Mesendoderm (in vitro differentiated cells): ENCODE measurements around the gene BLM.

ENCODE experiments used
- DNase-seq: peaks from one replicate; pipeline ENCODE4 v3.0.0; 2013
- H2AK5ac ChIP-seq: 2 replicates; pipeline ENCODE4 v1.6.1; 2013; ENCODE audit warnings: low read length, inconsistent platforms
- H2BK120ac ChIP-seq: 2 replicates; pipeline ENCODE4 v1.6.1; 2013; ENCODE audit warnings: low read depth, mild to moderate bottlenecking, low read length, moderate library complexity, mixed read lengths
- H2BK15ac ChIP-seq: replicated peaks from 2 replicates; pipeline ENCODE4 v1.6.1; 2013; ENCODE audit warnings: low read depth, mild to moderate bottlenecking, moderate library complexity
- H2BK5ac ChIP-seq: 2 replicates; pipeline ENCODE4 v1.6.1; 2013; ENCODE audit warnings: low read length, inconsistent platforms
- H3K18ac ChIP-seq: 2 replicates; pipeline ENCODE4 v1.6.1; 2013; ENCODE audit warnings: mild to moderate bottlenecking, low read length, mixed read lengths
- H3K23ac ChIP-seq: one replicate; pipeline ENCODE4 v1.6.1; 2013; ENCODE audit warnings: low read length
- H3K27ac ChIP-seq: 2 replicates; pipeline ENCODE4 v1.5.1; 2013; ENCODE audit warnings: low read depth, mild to moderate bottlenecking, inconsistent platforms, low read length, moderate library complexity
- H3K27me3 ChIP-seq: 2 replicates; pipeline ENCODE4 v1.6.1; 2013; ENCODE audit warnings: low read length, control low read depth, mild to moderate bottlenecking, inconsistent platforms; ENCODE audit not compliant: insufficient read depth, poor library complexity
- H3K36me3 ChIP-seq: 2 replicates; pipeline ENCODE4 v1.6.1; 2013; ENCODE audit warnings: low read length, inconsistent platforms; ENCODE audit not compliant: control insufficient read depth, insufficient read depth
- H3K4ac ChIP-seq: one replicate; pipeline ENCODE4 v1.6.1; 2013; ENCODE audit warnings: low read depth, mild to moderate bottlenecking, low read length, moderate library complexity
- H3K4me1 ChIP-seq: 2 replicates; pipeline ENCODE4 v1.6.1; 2013; ENCODE audit warnings: low read depth, low read length, inconsistent platforms; ENCODE audit not compliant: control insufficient read depth
- H3K4me2 ChIP-seq: 2 replicates; pipeline ENCODE4 v1.6.1; 2013; ENCODE audit warnings: low read length
- H3K4me3 ChIP-seq: 2 replicates; pipeline ENCODE4 v1.5.1; 2013; ENCODE audit warnings: mild to moderate bottlenecking, low read length
- H3K56ac ChIP-seq: one replicate; pipeline ENCODE4 v1.6.1; 2013; ENCODE audit warnings: low read length
- H3K79me1 ChIP-seq: 2 replicates; pipeline ENCODE4 v1.6.1; 2013; ENCODE audit warnings: low read length, inconsistent platforms
- H3K79me2 ChIP-seq: 2 replicates; pipeline ENCODE4 v1.6.1; 2013; ENCODE audit warnings: mild to moderate bottlenecking, low read length; ENCODE audit not compliant: control insufficient read depth, insufficient read depth
- H3K9ac ChIP-seq: 2 replicates; pipeline ENCODE4 v1.6.1; 2013; ENCODE audit warnings: low read length, inconsistent platforms
- H4K5ac ChIP-seq: one replicate; pipeline ENCODE4 v1.6.1; 2013; ENCODE audit warnings: low read length
- H4K8ac ChIP-seq: one replicate; pipeline ENCODE4 v1.6.1; 2013; ENCODE audit warnings: low read depth, mild to moderate bottlenecking, control low read depth, low read length, moderate library complexity
- WGBS: extraction: QIAGEN DNeasy Blood & Tissue Kit; methylation state at CpG from one replicate; pipeline ENCODE4 v1.1.7; 2013; ENCODE audit warnings: low lambda C conversion rate, missing lambda C conversion rate; ENCODE audit not compliant: insufficient coverage; ENCODE audit errors: extremely low coverage; 5-methylcytosine and 5-hydroxymethylcytosine counted together

Gene BLM

GRCh38 chr15:90857337-90857736, 140.2 kb downstream of the BLM start:
- Histone ChIP-seq H3K9ac (no peak overlapping the region), H3K79me1 (no peaks in the 10 kb centered on the region), H3K4me2 (no peak overlapping the region), H2BK5ac (no peak overlapping the region), H3K27me3 (no peaks in the 10 kb centered on the region), H3K23ac (no peak overlapping the region), H2BK15ac (no peak overlapping the region), H3K36me3 (no peaks in the 10 kb centered on the region), H3K18ac (no peak overlapping the region), H3K4me1 (peaks cover 3% of the 10 kb centered on the region), H4K5ac (no peak overlapping the region), H3K4me3 (no peak overlapping the region), H4K8ac (no peak overlapping the region), H3K4ac (no peak overlapping the region), H3K79me2 (no peaks in the 10 kb centered on the region), H2AK5ac (no peak overlapping the region), H3K56ac (no peak overlapping the region), H2BK120ac (no peak overlapping the region), H3K27ac (no peak overlapping the region)
- WGBS: no CpG with 5 or more reads among the region's 8 CpGs
- DNase-seq: no peak

- no peak overlapping the region for H2BK120ac ChIP-seq
- H3K4me3 ChIP-seq: no peak overlapping the region
- no peak overlapping the region for H3K4ac ChIP-seq
- H2BK5ac ChIP-seq: no peak overlapping the region
- H3K79me1 ChIP-seq: no peaks in the 10 kb centered on the region
- no peaks in the 10 kb centered on the region for H3K27me3 ChIP-seq
- H2BK15ac ChIP-seq: no peak overlapping the region
- H3K36me3 ChIP-seq: no peaks in the 10 kb centered on the region
- peaks cover 3% of the 10 kb centered on the region for H3K4me1 ChIP-seq
- no peak overlapping the region for H3K23ac ChIP-seq
- H3K27ac ChIP-seq: no peak overlapping the region
- DNase-seq: no peak
- no peak overlapping the region for H4K5ac ChIP-seq
- no peak overlapping the region for H3K4me2 ChIP-seq
- H3K79me2 ChIP-seq: no peaks in the 10 kb centered on the region
- H3K9ac ChIP-seq: no peak overlapping the region
- H4K8ac ChIP-seq: no peak overlapping the region
- no peak overlapping the region for H3K18ac ChIP-seq
- no CpG with 5 or more reads among the region's 8 CpGs for WGBS
- no peak overlapping the region for H3K56ac ChIP-seq
- peak overlapping the region; percentile 62 for H2AK5ac ChIP-seq
Measured at GRCh38 chr15:90857883-90858443, 140.8 kb downstream of the BLM start.

- Histone ChIP-seq H2BK15ac (no peak overlapping the region), H3K9ac (no peak overlapping the region), H2BK120ac (no peak overlapping the region), H2AK5ac (no peak overlapping the region), H3K4me2 (no peak overlapping the region), H3K4ac (peak overlapping the region; percentile 57), H4K8ac (no peak overlapping the region), H3K4me3 (no peak overlapping the region), H3K56ac (peak overlapping the region; percentile 49), H3K79me2 (no peaks in the 10 kb centered on the region), H2BK5ac (peak overlapping the region; percentile 33), H4K5ac (no peak overlapping the region), H3K27ac (peak overlapping the region; percentile 0), H3K27me3 (no peaks in the 10 kb centered on the region), H3K23ac (no peak overlapping the region), H3K4me1 (peaks cover 3% of the 10 kb centered on the region), H3K18ac (no peak overlapping the region), H3K36me3 (no peaks in the 10 kb centered on the region), H3K79me1 (no peaks in the 10 kb centered on the region)
- WGBS: no CpG with 5 or more reads among the region's 10 CpGs
- DNase-seq: peak; percentile 74
Measured at GRCh38 chr15:90859234-90860131, 142.3 kb downstream of the BLM start.

GRCh38 chr15:90860450-90860849, 143.3 kb downstream of the BLM start:
- Histone ChIP-seq H3K4ac (no peak overlapping the region), H4K5ac (no peak overlapping the region), H2BK5ac (no peak overlapping the region), H2BK120ac (no peak overlapping the region), H3K36me3 (no peaks in the 10 kb centered on the region), H3K27me3 (no peaks in the 10 kb centered on the region), H3K9ac (no peak overlapping the region), H3K23ac (no peak overlapping the region), H3K4me3 (no peak overlapping the region), H2AK5ac (peak overlapping the region; percentile 93), H3K4me1 (peaks cover 3% of the 10 kb centered on the region), H3K56ac (peak overlapping the region; percentile 30), H3K4me2 (no peak overlapping the region), H3K27ac (no peak overlapping the region), H3K18ac (peak overlapping the region; percentile 46), H4K8ac (no peak overlapping the region), H3K79me2 (no peaks in the 10 kb centered on the region), H2BK15ac (no peak overlapping the region), H3K79me1 (no peaks in the 10 kb centered on the region)
- DNase-seq: no peak
- no CpG with 5 or more reads among the region's 7 CpGs for WGBS

GRCh38 chr15:90860942-90861675, 144.0 kb downstream of the BLM start:
- H3K4me3 ChIP-seq: no peak overlapping the region
- no peak overlapping the region for H3K27ac ChIP-seq
- H3K36me3 ChIP-seq: no peaks in the 10 kb centered on the region
- H3K9ac ChIP-seq: no peak overlapping the region
- no peak overlapping the region for H2BK120ac ChIP-seq
- peak overlapping the region; percentile 93 for H2AK5ac ChIP-seq
- H3K79me2 ChIP-seq: no peaks in the 10 kb centered on the region
- H3K18ac ChIP-seq: no peak overlapping the region
- WGBS: no CpG with 5 or more reads among the region's 14 CpGs
- H2BK5ac ChIP-seq: peak overlapping the region; percentile 30
- H3K79me1 ChIP-seq: no peaks in the 10 kb centered on the region
- H3K23ac ChIP-seq: no peak overlapping the region
- H3K4me2 ChIP-seq: no peak overlapping the region
- H3K56ac ChIP-seq: peak overlapping the region; percentile 49
- H3K27me3 ChIP-seq: no peaks in the 10 kb centered on the region
- DNase-seq: no peak
- H3K4ac ChIP-seq: no peak overlapping the region
- H4K5ac ChIP-seq: no peak overlapping the region
- peaks cover 3% of the 10 kb centered on the region for H3K4me1 ChIP-seq
- H2BK15ac ChIP-seq: no peak overlapping the region
- no peak overlapping the region for H4K8ac ChIP-seq
